HG03520 (cell line): ENCODE measurements around the gene TXNL1.
"Not testable (repeated sequence)": the region's sequence is repeated elsewhere in the genome, so short reads cannot be mapped to it uniquely, and the experiment has no call there.

ENCODE experiments used
- ATAC-seq: cut with Tn5 transposase; IDR thresholded peaks from one replicate; pipeline ENCODE4 v1.9.1; 2021; ENCODE audit warnings: mild to moderate bottlenecking, moderate library complexity; ENCODE audit not compliant: unreplicated experiment

The TXNL1 gene

GRCh38 chr18:56638232-56639103, at the start of gene TXNL1:
TSS of gene TXNL1 (minus strand) at chr18:56638592. CDS start at chr18:56638440, 152 bp downstream.
- peak; percentile 93 for ATAC-seq

- no peak for ATAC-seq
Measured at GRCh38 chr18:56684277-56684676, 45.9 kb upstream of the TXNL1 start.

DNA sequence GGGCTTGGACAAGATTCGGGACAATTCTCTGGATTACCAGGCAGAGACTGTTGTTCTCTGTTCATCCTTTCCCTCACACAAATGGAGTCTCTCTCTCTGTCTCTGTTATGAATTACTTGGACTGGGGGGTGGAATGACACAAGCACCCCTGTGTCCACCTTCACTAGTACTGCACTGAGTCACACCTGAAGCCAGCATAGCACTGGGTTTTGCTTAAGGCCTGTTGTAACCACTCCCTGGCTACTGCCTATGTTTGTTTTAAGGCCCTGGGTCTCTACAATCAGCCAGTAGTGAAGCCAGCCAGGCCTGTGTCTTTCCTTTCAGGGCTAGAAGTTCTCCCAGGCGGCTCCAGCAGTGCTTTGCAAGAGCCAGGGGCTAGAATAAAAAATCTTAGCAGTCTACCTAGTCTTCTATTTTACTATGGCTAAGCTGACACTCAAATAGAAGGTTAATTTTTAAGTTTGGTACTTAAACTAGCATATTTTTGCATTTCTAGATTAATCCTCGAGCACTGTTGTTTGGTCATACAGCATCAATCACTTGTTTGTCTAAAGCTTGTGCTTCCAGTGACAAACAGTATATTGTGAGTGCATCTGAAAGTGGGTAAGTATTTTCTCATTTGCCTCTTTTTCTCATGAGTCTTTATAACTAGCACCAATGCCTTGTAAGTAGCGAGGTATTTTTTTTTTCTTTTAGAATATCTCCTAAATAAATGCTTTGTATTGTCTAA, 40.6 kb upstream of the TXNL1 start:
- no peak for ATAC-seq

- no peak for ATAC-seq
Measured at GRCh38 chr18:56676639-56677038, 38.2 kb upstream of the TXNL1 start.

- no peak for ATAC-seq
Measured at GRCh38 chr18:56672981-56673380, 34.6 kb upstream of the TXNL1 start.

DNA sequence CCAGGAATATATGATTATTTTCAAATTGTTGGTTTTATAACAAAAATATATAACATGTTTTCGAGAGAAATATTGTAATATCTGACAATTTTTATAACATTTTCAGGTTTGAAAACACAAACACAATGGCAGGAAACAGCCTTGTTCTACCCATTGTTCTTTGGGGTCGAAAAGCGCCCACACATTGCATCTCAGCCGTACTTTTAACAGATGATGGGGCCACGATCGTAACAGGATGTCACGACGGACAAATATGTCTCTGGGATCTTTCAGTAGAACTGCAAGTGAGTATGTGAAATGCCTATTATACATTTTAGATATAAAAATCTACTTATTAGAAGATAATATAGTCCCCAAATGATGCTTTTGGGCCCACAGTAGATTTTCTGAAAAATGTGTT, 34.0 kb upstream of the TXNL1 start:
- no peak for ATAC-seq

- ATAC-seq: no peak
Measured at GRCh38 chr18:56662902-56663301, 24.5 kb upstream of the TXNL1 start.

DNA sequence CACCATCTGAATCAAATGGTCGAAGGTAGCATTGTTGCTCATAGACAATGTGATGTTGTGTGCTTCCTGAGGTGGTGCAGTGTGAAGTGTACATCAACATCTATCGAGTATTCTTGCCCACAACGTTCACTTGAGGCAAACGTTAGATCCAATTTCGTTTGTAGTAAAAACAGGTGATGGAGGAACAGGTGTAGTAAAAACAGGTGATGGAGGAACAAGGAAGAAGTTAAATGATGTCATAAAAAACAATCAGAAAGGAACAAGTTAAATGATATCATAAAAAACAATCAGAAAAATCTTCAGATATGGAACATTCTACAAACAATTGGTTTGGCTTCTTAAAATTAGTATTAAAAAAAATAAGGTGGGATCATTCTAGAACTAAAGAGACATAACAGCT, 24.1 kb upstream of the TXNL1 start:
- ATAC-seq: no peak

DNA sequence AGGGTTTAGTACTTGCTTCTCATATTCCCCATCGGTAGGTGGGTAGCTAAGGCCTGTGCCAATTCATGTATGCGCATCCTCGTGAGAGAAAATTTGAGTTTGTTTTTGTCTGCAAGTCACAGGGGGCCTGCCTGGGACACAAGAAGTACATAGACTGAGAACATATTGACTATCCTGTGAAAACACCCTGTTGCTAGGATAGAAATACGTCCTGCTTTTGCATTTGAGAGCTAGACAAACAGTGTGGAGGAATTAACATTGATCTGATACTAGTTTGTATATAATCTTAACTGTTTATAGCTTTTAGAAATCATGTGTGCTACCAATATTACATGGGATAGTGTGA, 23.6 kb upstream of the TXNL1 start:
- ATAC-seq: no peak

DNA sequence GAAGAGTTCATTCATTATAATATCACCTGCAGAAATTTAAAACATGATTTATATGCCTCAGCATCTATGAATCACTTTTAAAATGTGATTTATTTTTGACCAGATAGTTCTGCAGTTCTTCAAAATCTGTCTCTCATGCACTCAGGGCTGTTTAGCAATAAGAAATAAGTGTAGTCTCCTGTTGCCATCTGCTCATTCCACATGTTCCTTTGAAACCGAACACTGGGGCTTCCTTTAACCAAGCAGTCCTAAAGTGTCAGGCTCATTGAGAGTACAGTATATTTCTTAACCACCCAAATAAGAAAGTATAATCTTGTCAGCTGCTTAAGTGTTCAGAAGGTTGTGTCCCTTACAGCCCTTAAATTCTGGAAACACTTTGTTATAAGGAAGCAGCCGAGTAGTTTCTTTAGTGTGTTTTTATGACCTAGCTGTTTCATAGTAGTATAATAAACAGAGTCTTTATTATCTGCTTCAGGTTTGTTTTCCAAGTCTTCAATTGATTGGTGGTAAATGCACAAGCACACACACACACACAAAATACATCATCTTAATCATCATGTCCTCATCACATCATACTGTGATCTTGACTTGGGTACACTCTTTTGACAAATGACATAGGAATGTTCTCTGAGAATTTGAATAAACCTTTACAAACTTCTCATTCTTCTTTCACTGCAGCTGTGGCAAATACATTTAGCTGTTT, 23.1 kb upstream of the TXNL1 start:
- ATAC-seq: no peak

DNA sequence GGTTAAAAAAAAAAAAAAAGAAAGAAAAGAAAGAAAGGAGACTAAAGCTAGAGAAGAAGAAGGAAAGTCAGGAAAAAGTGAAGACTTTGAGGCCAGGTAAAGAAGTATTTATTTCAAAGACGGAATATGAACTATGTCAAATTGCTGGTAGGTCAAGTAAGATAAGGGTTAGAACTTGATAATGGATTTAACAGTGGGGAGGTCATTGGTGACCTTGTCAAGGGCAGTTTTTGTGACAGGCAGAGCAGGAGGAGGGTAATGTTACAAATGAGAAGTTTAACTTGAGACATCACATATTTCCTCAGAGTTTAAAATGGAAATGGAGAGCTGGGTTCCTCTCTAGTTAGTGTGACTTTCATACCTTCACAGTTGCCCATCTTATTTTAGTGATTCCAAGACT, 22.3 kb upstream of the TXNL1 start:
- ATAC-seq: no peak

GRCh38 chr18:56659111-56659510, 20.7 kb upstream of the TXNL1 start:
- no peak for ATAC-seq

DNA sequence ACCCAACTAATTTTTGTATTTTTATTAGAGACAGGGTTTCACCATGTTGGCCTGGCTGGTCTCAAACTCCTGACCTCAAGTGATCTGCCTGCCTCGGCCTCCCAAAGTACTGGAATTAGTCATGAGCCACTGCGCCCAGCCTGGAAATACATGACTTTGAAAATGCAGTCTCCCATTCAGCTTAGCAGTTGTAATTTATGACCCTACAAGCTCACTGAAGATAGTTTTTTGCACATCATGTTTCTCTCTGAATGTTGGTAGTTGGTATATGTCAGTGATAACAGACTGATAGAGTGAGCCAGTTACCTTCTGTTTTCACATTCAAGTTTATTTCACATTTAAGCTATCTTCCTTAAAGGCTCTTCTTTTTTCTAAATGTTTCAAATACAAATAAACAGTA, 19.9 kb upstream of the TXNL1 start:
- ATAC-seq: no peak

GRCh38 chr18:56654280-56654679, 15.9 kb upstream of the TXNL1 start:
- ATAC-seq: not testable (repeated sequence)

DNA sequence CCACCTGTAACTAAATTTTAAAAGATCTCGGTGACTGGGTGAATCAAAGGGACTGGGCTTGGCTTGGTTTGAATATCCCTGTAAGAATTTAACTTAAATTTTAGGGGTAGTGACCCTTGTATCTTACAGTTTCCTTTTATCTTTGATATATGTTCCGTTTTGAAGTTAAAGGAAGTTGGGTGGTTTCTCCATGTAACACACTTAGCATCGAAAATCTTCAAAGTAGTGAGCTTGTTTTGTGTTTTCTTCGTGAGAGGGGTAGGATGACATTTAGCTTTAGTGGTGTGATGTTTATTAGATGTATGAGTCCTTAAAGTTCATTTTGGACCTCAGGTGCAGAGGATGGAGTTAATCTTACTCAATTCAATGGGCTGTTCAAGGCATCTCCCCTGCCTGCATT, 14.4 kb upstream of the TXNL1 start:
- no peak for ATAC-seq

GRCh38 chr18:56651771-56652092, 13.3 kb upstream of the TXNL1 start:
- no peak for ATAC-seq

- ATAC-seq: peak; percentile 96
Measured at GRCh38 chr18:56650944-56651770, 12.8 kb upstream of the TXNL1 start, which contains the start of gene WDR7. TSS of gene WDR7 (plus strand) at chr18:56651359. CDS start at chr18:56672516, 21,157 bp downstream.

GRCh38 chr18:56649996-56650395, 11.6 kb upstream of the TXNL1 start:
- ATAC-seq: no peak

DNA sequence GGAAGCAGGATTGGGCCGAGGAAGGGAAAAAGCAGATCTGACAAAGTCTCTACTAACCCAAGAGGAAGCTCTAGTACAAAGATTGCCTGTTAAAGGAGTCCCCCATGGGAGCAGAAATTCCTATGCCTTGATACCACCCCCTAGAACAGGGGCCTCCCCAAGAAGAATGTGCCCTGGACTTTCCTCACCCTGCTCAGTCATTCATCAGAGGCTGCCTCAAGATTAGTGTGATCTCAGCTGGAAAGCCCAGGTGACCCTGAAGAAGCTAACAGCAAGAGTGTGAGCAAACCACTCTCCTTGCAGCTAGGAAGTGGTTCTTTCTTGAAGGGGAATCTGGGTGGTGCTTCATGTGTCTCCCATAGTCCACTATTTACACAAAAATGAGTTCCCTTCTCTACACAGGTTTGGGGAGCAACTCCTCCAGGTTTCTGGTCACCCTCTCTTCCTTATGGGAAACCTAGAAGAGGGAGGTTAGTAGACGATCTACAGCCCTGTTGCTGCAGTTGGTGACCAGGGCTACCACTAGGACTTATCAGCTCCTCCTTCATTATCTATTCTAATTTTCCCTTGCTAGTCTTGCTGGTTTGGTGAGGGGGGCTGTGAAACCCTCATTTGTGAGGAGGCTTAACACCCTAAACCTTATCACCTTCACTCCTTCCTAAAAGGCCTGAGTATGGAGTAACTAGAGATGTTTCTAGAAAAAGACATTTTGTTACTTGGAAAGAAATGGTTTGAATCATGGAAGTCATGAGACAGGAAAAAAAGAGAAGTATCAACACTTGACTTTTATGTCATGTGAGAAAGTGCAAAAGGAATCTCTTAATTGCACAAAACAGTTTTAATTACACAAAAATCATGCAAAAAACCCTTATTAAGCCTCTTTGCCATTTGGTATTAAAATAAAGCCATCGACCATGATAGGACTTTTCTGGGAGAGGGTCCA, 9.8 kb upstream of the TXNL1 start:
- no peak for ATAC-seq

DNA sequence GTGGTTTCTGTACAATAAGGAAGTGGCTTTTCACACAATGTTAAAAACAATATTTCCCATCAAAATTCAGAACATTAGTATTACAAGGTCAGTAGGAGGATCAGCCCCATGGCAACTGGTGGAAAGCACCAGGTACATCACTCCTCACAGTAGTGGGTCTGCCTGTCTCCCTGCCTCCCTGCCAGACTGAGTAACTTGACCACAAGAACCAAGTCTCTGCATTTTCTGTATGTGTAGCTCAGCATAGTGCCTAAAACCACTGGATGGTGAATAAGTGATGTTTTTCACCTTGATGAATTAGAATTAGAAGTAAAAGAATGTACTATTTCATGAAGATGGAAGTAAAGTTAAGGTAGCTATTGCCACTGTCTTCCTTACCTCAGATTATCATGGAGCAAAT, 8.7 kb upstream of the TXNL1 start:
- ATAC-seq: no peak
